ENCODE data around the gene LHX4. TPM values are rescaled to one million over a fixed set of nuclear protein-coding genes. Genes with fewer than 3 reads are reported as not detected.

LHX4 gene
- polyA plus RNA-seq, 4 donors = 0.18 to 2.9 (median 0.25) TPM

- Histone ChIP-seq H3K4me1 (ENCODE audit: control insufficient read depth in 3 of 3, insufficient read depth in 2 of 3, low read depth in 1 of 3, low read length in 2 of 3) (peaks cover under 1 to 14% (median 2%) of the 10 kb centered on the region in 3 donors), H3K36me3 (ENCODE audit: control insufficient read depth in 3 of 3, insufficient read depth in 2 of 3, low read depth in 1 of 3, low read length in 3 of 3) (peaks cover 0 to under 1% (median 0%) of the 10 kb centered on the region in 3 donors), H3K27me3 (ENCODE audit: control insufficient read depth in 3 of 3, insufficient read depth in 3 of 3, low read length in 3 of 3) (peaks cover 0 to 15% (median 0%) of the 10 kb centered on the region in 3 donors), H3K27ac (ENCODE audit: low read depth in 1 of 3, low read length in 2 of 3) (no peak overlapping the region), H3K4me3 (ENCODE audit: low read depth in 1 of 3, low read length in 3 of 3) (no peak overlapping the region), H3K9me3 (ENCODE audit: control insufficient read depth in 2 of 2, insufficient read depth in 1 of 2, low read depth in 1 of 2, low read length in 1 of 2) (no peaks in the 10 kb centered on the region)
- WGBS, 3 donors = 55 to 71% (median 70%) methylated on average over 4 of the region's 4 CpGs
- FAIRE-seq (no peak), DNase-seq (no peak)
Measured at GRCh38 chr1:180265871-180266270, 35.8 kb downstream of the LHX4 start.

DNA sequence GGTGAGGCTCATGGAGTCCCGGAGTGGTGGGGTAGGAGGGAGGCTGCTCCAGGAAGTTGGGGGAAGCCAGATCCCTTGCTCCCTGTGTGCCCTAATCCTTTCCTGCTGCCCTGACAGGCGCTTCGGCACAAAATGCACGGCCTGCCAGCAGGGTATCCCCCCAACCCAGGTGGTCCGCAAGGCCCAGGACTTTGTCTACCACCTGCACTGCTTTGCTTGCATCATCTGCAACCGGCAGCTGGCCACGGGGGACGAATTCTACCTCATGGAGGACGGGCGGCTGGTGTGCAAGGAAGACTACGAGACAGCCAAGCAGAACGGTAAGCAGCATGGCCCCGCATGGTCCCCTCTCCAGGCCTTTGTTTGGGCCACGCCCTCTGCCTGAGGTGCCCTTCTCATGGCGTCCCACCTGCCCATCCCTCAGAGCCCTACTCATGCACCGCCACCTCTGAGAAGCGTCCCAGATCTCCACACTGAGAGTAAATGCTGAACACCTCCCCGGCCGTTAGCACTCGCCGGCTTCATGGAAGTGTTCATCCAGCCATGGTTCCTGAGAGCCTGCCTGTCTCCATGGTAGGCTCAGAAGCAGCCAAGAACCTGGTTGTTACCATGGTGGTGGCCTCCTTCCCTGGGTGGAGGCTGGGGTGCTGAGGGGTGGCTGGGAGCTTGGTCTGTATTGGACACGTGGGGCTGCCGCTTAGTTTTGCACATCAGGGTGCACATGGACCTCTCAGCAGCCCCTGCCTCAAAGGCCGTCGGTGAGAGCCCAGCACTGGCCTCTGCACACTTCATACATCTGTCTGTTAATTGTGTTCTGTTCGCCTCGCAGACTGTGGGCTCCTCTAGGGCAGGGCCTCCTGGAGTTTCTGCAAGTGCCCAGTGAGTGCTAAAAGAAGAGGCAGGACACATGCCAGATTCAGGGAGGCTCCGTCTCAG lies 36.5 kb downstream of the LHX4 start:
- Histone ChIP-seq H3K4me1 (ENCODE audit: control insufficient read depth in 3 of 3, insufficient read depth in 2 of 3, low read depth in 1 of 3, low read length in 2 of 3) (peaks cover 5 to 21% (median 8%) of the 10 kb centered on the region in 3 donors), H3K4me3 (ENCODE audit: low read depth in 1 of 3, low read length in 3 of 3) (no peak overlapping the region), H3K27me3 (ENCODE audit: control insufficient read depth in 3 of 3, insufficient read depth in 3 of 3, low read length in 3 of 3) (peaks cover 0 to 10% (median 0%) of the 10 kb centered on the region in 3 donors), H3K9me3 (ENCODE audit: control insufficient read depth in 2 of 2, insufficient read depth in 1 of 2, low read depth in 1 of 2, low read length in 1 of 2) (no peaks in the 10 kb centered on the region), H3K36me3 (ENCODE audit: control insufficient read depth in 3 of 3, insufficient read depth in 2 of 3, low read depth in 1 of 3, low read length in 3 of 3) (peaks cover 0 to 7% (median 0%) of the 10 kb centered on the region in 3 donors), H3K27ac (ENCODE audit: low read depth in 1 of 3, low read length in 2 of 3) (no peak overlapping the region)
- DNase-seq = no peak
- 89 to 91% (median 90%) methylated on average over 27 to 28 of the region's 28 CpGs for WGBS, 3 donors
- no peak for FAIRE-seq

DNA sequence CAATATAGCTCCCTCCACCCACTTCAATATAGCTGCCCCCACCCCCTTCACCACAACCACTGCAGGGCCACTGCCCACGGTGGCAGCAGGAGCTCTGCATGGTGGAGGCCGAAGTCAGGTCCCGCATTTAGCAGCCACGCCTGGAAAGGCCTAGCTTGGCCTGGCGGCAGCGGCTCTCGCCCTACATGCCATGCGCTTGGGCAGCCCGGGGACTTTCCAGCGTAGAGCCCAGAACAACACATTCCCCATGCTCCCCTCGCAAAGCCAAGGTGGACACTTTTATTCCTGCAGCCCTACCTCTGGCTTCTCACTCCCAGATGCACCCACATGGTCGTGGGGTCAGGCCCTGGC lies 37.1 kb downstream of the LHX4 start:
- Histone ChIP-seq H3K27ac (ENCODE audit: low read depth in 1 of 3, low read length in 2 of 3) (no peak overlapping the region), H3K36me3 (ENCODE audit: control insufficient read depth in 3 of 3, insufficient read depth in 2 of 3, low read depth in 1 of 3, low read length in 3 of 3) (peaks cover 0 to 10% (median 0%) of the 10 kb centered on the region in 3 donors), H3K27me3 (ENCODE audit: control insufficient read depth in 3 of 3, insufficient read depth in 3 of 3, low read length in 3 of 3) (peaks cover 0 to 8% (median 0%) of the 10 kb centered on the region in 3 donors), H3K4me3 (ENCODE audit: low read depth in 1 of 3, low read length in 3 of 3) (no peak overlapping the region), H3K4me1 (ENCODE audit: control insufficient read depth in 3 of 3, insufficient read depth in 2 of 3, low read depth in 1 of 3, low read length in 2 of 3) (peaks cover 5 to 27% (median 12%) of the 10 kb centered on the region in 3 donors), H3K9me3 (ENCODE audit: control insufficient read depth in 2 of 2, insufficient read depth in 1 of 2, low read depth in 1 of 2, low read length in 1 of 2) (no peaks in the 10 kb centered on the region)
- 89 to 95% (median 93%) methylated on average over 12 of the region's 12 CpGs for WGBS, 3 donors
- FAIRE-seq (no peak), DNase-seq (no peak)

GRCh38 chr1:180267761-180268555 lies 37.9 kb downstream of the LHX4 start:
- Histone ChIP-seq H3K4me3 (ENCODE audit: low read depth in 1 of 3, low read length in 3 of 3) (no peak overlapping the region), H3K4me1 (ENCODE audit: control insufficient read depth in 3 of 3, insufficient read depth in 2 of 3, low read depth in 1 of 3, low read length in 2 of 3) (peaks cover 5 to 27% (median 12%) of the 10 kb centered on the region in 3 donors), H3K27ac (ENCODE audit: low read depth in 1 of 3, low read length in 2 of 3) (no peak overlapping the region), H3K36me3 (ENCODE audit: control insufficient read depth in 3 of 3, insufficient read depth in 2 of 3, low read depth in 1 of 3, low read length in 3 of 3) (peaks cover 0 to 13% (median 0%) of the 10 kb centered on the region in 3 donors), H3K27me3 (ENCODE audit: control insufficient read depth in 3 of 3, insufficient read depth in 3 of 3, low read length in 3 of 3) (peaks cover 0 to 7% (median 0%) of the 10 kb centered on the region in 3 donors), H3K9me3 (ENCODE audit: control insufficient read depth in 2 of 2, insufficient read depth in 1 of 2, low read depth in 1 of 2, low read length in 1 of 2) (no peaks in the 10 kb centered on the region)
- DNase-seq = no peak
- FAIRE-seq = no peak
- WGBS, 3 donors = 74 to 81% (median 77%) methylated on average over 5 of the region's 5 CpGs

DNA sequence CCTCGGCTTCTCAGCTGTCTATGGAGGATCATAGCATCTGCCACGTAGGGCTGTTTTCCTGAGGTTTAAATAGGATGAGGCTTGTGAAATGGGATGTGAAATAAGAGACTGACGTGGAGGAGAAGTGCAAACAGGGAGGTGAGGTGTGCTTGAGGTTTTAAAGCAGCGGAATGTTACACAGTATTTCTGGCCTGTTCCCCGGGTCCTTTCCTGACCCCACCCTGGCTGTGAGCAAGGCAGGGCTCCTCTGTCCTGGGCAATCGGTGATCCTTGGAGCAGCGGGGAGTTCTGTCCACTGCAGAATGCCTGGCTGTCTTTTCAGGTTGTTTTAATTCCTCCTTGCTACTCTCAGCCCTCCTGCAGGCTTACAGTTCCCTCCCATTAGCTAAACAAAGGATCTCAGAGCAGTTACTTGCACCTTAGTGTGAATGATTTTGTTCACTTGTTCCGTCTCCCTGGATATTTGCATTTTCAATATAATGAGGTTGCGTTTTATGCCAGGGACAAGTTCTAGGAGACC lies 38.6 kb downstream of the LHX4 start:
- WGBS, 3 donors = 79 to 86% (median 81%) methylated on average over 9 of the region's 9 CpGs
- peaks cover 0 to 1% (median 0%) of the 10 kb centered on the region in 3 donors for H3K27me3 ChIP-seq (ENCODE audit: control insufficient read depth in 3 of 3, insufficient read depth in 3 of 3, low read length in 3 of 3)
- peaks cover 5 to 27% (median 12%) of the 10 kb centered on the region in 3 donors for H3K4me1 ChIP-seq (ENCODE audit: control insufficient read depth in 3 of 3, insufficient read depth in 2 of 3, low read depth in 1 of 3, low read length in 2 of 3)
- H3K4me3 ChIP-seq (ENCODE audit: low read depth in 1 of 3, low read length in 3 of 3) = no peak overlapping the region
- DNase-seq (no peak), FAIRE-seq (no peak)
- H3K27ac ChIP-seq (ENCODE audit: low read depth in 1 of 3, low read length in 2 of 3) = no peak overlapping the region
- peaks cover 0 to 16% (median 0%) of the 10 kb centered on the region in 3 donors for H3K36me3 ChIP-seq (ENCODE audit: control insufficient read depth in 3 of 3, insufficient read depth in 2 of 3, low read depth in 1 of 3, low read length in 3 of 3)
- H3K9me3 ChIP-seq (ENCODE audit: control insufficient read depth in 2 of 2, insufficient read depth in 1 of 2, low read depth in 1 of 2, low read length in 1 of 2) = no peaks in the 10 kb centered on the region

DNA sequence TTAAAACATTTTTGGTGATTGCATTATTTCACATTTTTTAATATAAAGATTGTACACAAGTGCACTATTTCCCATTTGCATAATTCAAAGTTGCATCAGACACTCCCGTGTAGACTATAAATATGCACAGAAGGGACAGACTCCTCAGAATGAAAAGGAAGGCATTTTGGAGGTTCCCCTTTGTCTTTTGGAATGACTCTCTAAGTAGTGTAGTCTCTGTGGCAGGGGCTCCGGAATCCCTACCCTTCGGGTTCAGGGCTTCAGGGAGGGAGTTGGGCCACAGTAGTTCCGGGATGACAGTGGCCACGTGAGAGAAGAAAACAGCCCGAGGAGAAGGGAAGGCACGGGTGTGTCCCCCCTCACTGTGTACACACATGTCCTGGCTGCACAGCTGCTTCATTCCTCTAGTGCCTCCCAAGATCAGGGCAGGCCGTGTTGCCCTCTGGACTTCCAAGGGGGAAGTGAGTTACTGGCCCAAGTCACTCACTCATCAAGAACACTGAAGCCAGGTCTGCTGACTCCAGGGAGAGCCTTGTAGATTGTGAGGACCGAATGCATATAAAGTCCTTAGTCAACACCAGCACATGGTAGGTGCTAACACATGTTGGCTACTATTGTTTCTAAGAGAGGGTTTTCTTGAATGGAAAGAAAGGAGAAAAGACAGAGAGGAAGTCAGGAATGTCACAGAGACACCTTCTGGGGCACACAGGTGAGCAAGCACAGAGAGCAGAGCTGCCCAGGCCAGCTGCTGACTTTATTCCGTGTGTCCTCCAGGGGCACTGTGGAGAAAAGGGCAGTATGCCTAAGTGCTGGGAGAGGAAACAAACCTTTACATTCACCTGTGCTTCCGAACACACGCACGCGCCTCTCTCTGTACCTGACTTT lies 39.8 kb downstream of the LHX4 start:
- Histone ChIP-seq H3K4me3 (ENCODE audit: low read depth in 1 of 3, low read length in 3 of 3) (no peak overlapping the region), H3K27me3 (ENCODE audit: control insufficient read depth in 3 of 3, insufficient read depth in 3 of 3, low read length in 3 of 3) (no peaks in the 10 kb centered on the region), H3K9me3 (ENCODE audit: control insufficient read depth in 2 of 2, insufficient read depth in 1 of 2, low read depth in 1 of 2, low read length in 1 of 2) (no peaks in the 10 kb centered on the region), H3K27ac (ENCODE audit: low read depth in 1 of 3, low read length in 2 of 3) (peak overlapping the region; percentile 75 to 84 (median 82)), H3K36me3 (ENCODE audit: control insufficient read depth in 3 of 3, insufficient read depth in 2 of 3, low read depth in 1 of 3, low read length in 3 of 3) (peaks cover 0 to 28% (median 0%) of the 10 kb centered on the region in 3 donors), H3K4me1 (ENCODE audit: control insufficient read depth in 3 of 3, insufficient read depth in 2 of 3, low read depth in 1 of 3, low read length in 2 of 3) (peaks cover 5 to 27% (median 12%) of the 10 kb centered on the region in 3 donors)
- WGBS, 3 donors = 20 to 57% (median 35%) methylated on average over 14 of the region's 14 CpGs
- peak; percentile 88 to 94 for DNase-seq
- FAIRE-seq = no peak

GRCh38 chr1:180270530-180271271 lies 40.6 kb downstream of the LHX4 start:
- Histone ChIP-seq H3K4me3 (ENCODE audit: low read depth in 1 of 3, low read length in 3 of 3) (no peak overlapping the region), H3K4me1 (ENCODE audit: control insufficient read depth in 3 of 3, insufficient read depth in 2 of 3, low read depth in 1 of 3, low read length in 2 of 3) (peaks cover 5 to 27% (median 12%) of the 10 kb centered on the region in 3 donors), H3K36me3 (ENCODE audit: control insufficient read depth in 3 of 3, insufficient read depth in 2 of 3, low read depth in 1 of 3, low read length in 3 of 3) (peaks cover 0 to 30% (median 0%) of the 10 kb centered on the region in 3 donors), H3K27ac (ENCODE audit: low read depth in 1 of 3, low read length in 2 of 3) (peak overlapping the region; percentile 75 to 84 (median 82)), H3K27me3 (ENCODE audit: control insufficient read depth in 3 of 3, insufficient read depth in 3 of 3, low read length in 3 of 3) (no peaks in the 10 kb centered on the region), H3K9me3 (ENCODE audit: control insufficient read depth in 2 of 2, insufficient read depth in 1 of 2, low read depth in 1 of 2, low read length in 1 of 2) (no peaks in the 10 kb centered on the region)
- DNase-seq (peak; percentile 71 to 88), FAIRE-seq (no peak)
- 18 to 56% (median 39%) methylated on average over 8 of the region's 8 CpGs for WGBS, 3 donors

Measured in small intestine (tissue), 7 donors.